ENCODE results near the gene SLC25A21. TPM values are rescaled to one million over a fixed set of nuclear protein-coding genes. Genes with fewer than 3 reads are reported as not detected.
"Not testable (repeated sequence)": the region's sequence is repeated elsewhere in the genome, so short reads cannot be mapped to it uniquely, and the experiment has no call there.

SLC25A21 gene
- total RNA-seq, 1 donor from 2014 or later, result not detected

- DNase-seq (ENCODE audit: low spot score), result no peak
These were observed 82.4 kb downstream of the SLC25A21 start for GRCh38 chr14:37090026-37090425.

DNA sequence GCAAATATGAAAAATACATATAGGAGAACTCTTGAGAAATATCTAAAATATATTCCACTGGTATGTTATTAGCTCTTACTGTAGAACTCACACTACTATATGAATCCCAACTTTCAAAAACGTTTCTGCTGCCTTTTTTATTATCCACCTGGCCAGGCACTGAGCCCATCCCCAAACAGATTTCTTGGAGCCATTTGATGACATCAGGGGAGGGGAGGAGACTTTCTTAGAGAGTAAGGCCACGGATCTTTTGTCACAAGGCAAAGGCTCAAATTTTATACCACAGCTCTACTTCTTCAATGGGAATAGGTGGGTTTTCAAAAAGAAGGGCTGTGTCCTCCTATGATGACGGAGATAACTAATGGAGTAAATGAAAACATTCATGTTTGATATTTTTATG is 83.0 kb downstream of the SLC25A21 start:
- DNase-seq (ENCODE audit: low spot score), result no peak

DNA sequence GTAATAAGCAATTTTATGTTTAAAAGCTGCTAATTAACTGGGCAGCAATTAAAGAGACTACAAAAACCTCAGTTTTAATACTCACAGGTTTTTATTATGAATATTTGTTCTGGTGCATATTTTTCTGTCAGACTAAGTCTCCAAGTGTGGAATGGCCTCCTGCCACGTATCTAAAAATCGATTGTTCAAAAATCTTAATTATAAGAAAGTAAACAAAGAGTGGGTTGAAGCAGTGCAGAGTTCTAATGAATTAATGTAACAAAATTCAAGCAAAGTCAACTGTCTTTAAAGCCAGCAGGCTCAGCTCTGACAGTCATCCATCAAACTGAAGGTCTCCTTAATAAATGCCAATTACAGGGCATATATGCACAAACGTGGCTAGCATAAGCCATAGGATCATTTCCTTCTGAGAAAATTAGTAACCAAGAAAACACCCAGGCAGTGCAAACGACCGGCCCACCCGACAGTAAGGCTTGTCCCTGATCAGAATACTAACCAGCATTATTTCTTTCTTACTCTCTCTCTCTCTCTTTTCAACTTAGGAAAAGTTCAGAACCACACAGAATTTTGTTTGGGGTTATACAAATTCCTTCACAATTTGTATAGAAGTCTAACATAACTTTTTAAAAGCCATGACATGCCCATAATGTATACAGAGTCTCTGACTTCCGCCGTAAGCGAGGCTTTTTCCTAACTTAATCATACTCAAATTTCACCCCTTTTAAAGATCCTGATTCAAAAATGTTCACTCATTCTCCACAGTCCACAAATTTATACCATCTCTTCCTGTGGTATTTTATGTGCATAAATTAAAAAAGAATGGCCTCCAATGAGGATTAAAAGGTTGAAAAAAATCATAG is 83.8 kb downstream of the SLC25A21 start:
- no peak for DNase-seq (ENCODE audit: low spot score)

DNA sequence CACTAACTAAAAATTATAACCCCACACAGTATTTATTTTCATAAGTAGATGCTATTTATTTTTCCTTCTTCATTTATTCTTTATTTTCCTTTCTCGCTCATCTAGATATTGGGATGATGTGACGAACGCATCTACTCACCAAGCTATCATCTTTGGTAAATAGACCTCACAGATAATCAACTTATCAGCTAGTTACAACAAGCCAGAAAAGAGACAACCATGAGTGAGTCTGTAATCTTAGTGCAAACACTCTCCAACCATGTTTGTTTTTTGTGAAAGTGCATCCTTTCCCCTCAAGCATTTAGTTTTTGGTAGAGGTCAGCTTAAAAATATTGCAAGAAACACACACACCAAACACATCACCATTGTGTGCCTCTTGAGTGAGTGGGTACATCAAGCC is 84.9 kb downstream of the SLC25A21 start:
- no peak for DNase-seq (ENCODE audit: low spot score)

DNA sequence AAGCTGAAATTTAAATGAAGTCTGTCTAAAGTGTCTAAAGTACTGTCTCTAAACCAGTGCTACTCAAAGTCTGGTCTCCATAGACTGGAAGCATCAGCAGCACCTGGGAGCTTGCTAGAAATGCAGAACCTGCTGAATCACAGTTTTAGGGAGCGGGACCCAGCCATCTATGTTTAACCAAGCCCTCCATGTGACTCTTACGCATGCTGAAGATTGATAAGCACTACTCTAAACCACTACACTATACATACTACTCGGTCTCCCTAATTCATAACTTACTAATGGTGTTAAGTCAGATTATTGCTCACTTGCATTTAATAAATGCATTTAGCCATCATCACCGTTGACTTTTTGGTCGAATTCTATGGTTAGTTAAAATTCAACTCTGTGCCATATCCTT is 88.8 kb downstream of the SLC25A21 start:
- DNase-seq (ENCODE audit: low spot score), result no peak

DNA sequence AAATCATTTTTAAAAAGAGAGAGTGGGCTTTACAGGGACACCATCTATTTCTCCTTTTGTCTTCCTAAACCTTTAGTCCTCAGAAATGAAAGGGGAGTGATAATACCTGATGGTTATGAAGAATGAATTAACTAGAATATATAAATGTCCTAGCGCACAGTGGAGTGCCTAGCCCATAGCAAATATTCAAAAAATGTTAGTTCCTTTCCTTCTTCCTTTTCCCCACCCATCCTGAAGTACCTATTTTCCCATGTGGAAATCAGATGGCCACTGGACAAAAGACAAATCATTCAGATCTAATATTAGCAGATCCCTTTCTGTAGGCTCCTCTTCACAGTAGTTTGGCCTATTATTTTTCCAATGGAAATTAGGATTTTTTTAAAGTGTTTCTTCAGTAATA is 90.0 kb downstream of the SLC25A21 start:
- no peak for DNase-seq (ENCODE audit: low spot score)

DNA sequence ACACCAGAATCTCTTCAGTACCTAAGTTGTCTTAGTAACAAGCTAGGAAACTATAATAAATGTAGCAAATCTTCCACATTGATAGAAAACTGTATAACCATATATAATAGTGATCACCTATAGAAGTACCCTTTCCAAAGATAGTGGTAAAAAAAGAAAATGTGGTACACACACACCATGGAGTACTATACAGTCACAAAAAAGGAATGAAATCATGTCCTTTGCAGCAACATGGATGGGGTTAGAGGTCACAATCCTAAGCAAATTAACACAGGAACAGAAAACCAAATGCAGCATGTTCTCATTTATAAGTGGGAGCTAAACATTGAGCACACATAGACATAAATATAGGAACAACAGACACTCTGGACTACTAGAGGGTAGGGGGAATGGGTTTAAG is 90.5 kb downstream of the SLC25A21 start:
- no peak for DNase-seq (ENCODE audit: low spot score)

- no peak for DNase-seq (ENCODE audit: low spot score)
These were observed 91.2 kb downstream of the SLC25A21 start for GRCh38 chr14:37081218-37081617.

GRCh38 chr14:37078131-37078530 is 94.3 kb downstream of the SLC25A21 start:
- DNase-seq (ENCODE audit: low spot score), result no peak

DNA sequence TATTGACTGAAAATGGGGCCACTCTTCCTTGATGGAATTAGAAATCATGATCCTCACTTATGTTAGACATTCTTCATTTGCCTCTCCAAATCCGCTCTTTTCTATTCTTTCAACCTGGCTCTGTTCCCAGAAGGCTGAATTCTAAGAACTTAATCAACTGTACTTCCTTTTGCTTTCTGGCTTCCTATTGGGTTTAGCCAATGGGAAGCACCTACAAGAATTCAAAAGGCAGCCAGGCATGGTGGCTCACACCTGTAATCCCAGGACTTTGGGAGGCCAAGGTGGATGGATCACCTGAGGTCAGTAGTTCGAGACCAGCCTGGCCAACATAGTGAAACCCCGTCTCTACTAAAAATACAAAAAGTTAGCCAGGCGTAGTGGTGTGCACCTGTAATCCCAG is 98.1 kb downstream of the SLC25A21 start:
- DNase-seq (ENCODE audit: low spot score), result not testable (repeated sequence)

- no peak for DNase-seq (ENCODE audit: low spot score)
These were observed 108.8 kb downstream of the SLC25A21 start for GRCh38 chr14:37063467-37064240.

DNA sequence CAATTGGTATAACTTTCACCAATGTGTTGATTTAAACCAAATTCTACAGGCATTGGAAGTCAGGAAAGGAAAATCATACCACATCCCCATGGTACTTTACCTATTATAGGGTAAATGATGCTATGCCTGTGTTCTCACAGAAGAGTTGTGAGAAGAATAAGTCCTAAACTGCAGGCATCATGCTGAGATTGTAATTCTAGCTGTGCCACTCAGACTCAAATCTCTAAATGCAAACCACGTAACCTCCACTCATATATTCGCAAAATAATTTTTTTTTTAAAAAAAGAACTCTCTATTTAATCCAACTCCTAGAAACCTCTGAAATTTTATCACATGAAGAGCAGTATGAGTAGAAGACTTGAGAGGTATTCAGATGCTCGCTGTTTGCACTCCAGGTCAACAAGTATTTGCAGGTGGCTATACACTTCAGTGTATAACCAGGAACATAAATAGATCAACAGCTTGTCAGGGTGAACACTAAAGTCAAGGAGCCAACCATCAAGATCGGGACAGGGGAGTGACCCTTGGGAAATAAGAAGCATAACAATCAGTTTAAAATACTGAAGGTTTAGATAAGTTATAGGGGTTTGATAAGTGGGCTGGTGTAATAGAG is 110.1 kb downstream of the SLC25A21 start:
- DNase-seq (ENCODE audit: low spot score), result no peak

GRCh38 chr14:37061697-37062096 is 110.7 kb downstream of the SLC25A21 start:
- DNase-seq (ENCODE audit: low spot score), result no peak

- no peak for DNase-seq (ENCODE audit: low spot score)
These were observed 111.7 kb downstream of the SLC25A21 start for GRCh38 chr14:37060496-37061260.

DNA sequence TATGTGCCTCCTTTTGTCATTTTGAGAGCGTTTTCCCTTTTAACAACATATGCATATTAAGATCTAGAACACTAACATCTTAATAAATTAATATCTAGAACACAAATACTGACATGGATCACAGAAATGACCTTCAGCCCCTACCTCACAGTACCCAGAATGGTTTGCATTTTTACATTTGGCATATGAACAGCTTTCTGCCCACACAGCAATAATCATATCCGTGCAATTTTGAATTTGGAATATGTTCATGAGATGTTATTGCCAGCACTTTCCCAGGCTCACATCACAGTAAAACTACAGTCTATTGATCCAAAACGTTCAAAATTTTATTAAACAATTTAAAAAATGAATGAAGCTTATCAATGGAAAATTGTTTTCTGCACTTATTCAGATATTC is 114.6 kb downstream of the SLC25A21 start:
- DNase-seq (ENCODE audit: low spot score), result no peak

GRCh38 chr14:37056473-37056872 is 115.9 kb downstream of the SLC25A21 start:
- DNase-seq (ENCODE audit: low spot score), result no peak

- DNase-seq (ENCODE audit: low spot score), result no peak
These were observed 117.5 kb downstream of the SLC25A21 start for GRCh38 chr14:37054869-37055268.

DNA sequence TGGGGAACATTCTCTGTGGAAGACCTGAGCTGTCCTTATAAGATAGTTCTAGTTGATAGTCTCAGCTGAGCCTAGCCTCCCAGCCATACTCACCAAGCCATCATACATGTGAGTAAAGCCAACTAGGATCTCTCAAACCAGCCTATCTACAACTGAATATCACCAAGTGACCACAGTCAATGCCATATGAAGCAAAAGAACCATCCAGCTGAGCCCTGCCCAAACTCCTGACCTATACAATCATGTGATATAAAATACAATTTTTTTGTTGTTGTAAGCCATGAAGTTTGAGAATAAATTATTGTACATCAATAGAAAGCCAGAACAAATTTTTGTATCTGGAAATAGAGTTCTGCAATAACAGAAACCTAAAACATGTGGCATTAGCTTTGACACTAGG is 118.3 kb downstream of the SLC25A21 start:
- no peak for DNase-seq (ENCODE audit: low spot score)

GRCh38 chr14:37051680-37052079 is 120.7 kb downstream of the SLC25A21 start:
- no peak for DNase-seq (ENCODE audit: low spot score)

GRCh38 chr14:37051153-37051552 is 121.3 kb downstream of the SLC25A21 start:
- DNase-seq (ENCODE audit: low spot score), result no peak

GRCh38 chr14:37048666-37049071 is 123.7 kb downstream of the SLC25A21 start:
- no peak for DNase-seq (ENCODE audit: low spot score)
